GM23338 (cell line): ENCODE results near the gene SEC22B.
"Not testable (repeated sequence)": the region's sequence is repeated elsewhere in the genome, so short reads cannot be mapped to it uniquely, and the experiment has no call there.

Source experiments
- CREB1 ChIP-seq: fragments of 250-450 bp; sonication (Bioruptor Pico); IDR thresholded peaks from 2 replicates; pipeline ENCODE4 v1.5.0; 2020; ENCODE audit warnings: low read depth, mild to moderate bottlenecking, moderate library complexity
- CTCF ChIP-seq, 2 experiments: fragments of 200-600 bp in 1 of 2; sonication (generic) in 1 of 2; conservative IDR thresholded peaks; 2 replicates each; pipeline versions ENCODE4 v1.5.1 to v1.6.1; 2016 to 2017; ENCODE audit warnings: antibody characterized with exemption in 2 of 2, low read depth in 2 of 2, mild to moderate bottlenecking in 2 of 2, moderate library complexity in 1 of 2
- EZH2phosphoT487 ChIP-seq: fragments of 200-600 bp; sonication (generic); IDR thresholded peaks from one replicate; pipeline ENCODE4 v1.8.1; 2018; ENCODE audit warnings: antibody characterized with exemption; ENCODE audit not compliant: unreplicated experiment
- NANOG ChIP-seq: IDR thresholded peaks from 2 replicates; pipeline ENCODE4 v1.6.1; 2016; ENCODE audit warnings: antibody characterized with exemption, borderline replicate concordance
- POLR2AphosphoS5 ChIP-seq: IDR thresholded peaks from 2 replicates; pipeline ENCODE4 v1.6.1; 2016; ENCODE audit warnings: antibody characterized with exemption, low read depth
- ZNF331 ChIP-seq: fragments of 250-450 bp; sonication (Bioruptor Pico); IDR thresholded peaks from 2 replicates; pipeline ENCODE4 v1.5.0; 2020; ENCODE audit warnings: low read depth, mild to moderate bottlenecking, moderate library complexity
- ZNF462 ChIP-seq: fragments of 250-450 bp; sonication (Bioruptor Pico); IDR thresholded peaks from 2 replicates; pipeline ENCODE4 v1.5.0; 2020; ENCODE audit warnings: mild to moderate bottlenecking, moderate library complexity
- TF ChIP-seq, protein P1 (sequence below): IDR thresholded peaks from one replicate; pipeline ENCODE4 v1.6.1; 2018; ENCODE audit warnings: antibody characterized with exemption; ENCODE audit not compliant: unreplicated experiment
- TF ChIP-seq, protein P2 (sequence below): IDR thresholded peaks from 2 replicates; pipeline ENCODE4 v1.6.1; 2016; ENCODE audit warnings: antibody characterized with exemption

GRCh38 chr1:120112212-120112611 is 64.1 kb downstream of the SEC22B start:
- TF ChIP-seq, protein P1, sequence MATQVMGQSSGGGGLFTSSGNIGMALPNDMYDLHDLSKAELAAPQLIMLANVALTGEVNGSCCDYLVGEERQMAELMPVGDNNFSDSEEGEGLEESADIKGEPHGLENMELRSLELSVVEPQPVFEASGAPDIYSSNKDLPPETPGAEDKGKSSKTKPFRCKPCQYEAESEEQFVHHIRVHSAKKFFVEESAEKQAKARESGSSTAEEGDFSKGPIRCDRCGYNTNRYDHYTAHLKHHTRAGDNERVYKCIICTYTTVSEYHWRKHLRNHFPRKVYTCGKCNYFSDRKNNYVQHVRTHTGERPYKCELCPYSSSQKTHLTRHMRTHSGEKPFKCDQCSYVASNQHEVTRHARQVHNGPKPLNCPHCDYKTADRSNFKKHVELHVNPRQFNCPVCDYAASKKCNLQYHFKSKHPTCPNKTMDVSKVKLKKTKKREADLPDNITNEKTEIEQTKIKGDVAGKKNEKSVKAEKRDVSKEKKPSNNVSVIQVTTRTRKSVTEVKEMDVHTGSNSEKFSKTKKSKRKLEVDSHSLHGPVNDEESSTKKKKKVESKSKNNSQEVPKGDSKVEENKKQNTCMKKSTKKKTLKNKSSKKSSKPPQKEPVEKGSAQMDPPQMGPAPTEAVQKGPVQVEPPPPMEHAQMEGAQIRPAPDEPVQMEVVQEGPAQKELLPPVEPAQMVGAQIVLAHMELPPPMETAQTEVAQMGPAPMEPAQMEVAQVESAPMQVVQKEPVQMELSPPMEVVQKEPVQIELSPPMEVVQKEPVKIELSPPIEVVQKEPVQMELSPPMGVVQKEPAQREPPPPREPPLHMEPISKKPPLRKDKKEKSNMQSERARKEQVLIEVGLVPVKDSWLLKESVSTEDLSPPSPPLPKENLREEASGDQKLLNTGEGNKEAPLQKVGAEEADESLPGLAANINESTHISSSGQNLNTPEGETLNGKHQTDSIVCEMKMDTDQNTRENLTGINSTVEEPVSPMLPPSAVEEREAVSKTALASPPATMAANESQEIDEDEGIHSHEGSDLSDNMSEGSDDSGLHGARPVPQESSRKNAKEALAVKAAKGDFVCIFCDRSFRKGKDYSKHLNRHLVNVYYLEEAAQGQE, result not testable (repeated sequence)
- TF ChIP-seq CTCF (conservative IDR thresholded peaks at IDR 0.05; ENCODE audit: low read depth in 2 of 2); EZH2phosphoT487; NANOG; CREB1 (CRISPR knock-in tag); POLR2AphosphoS5; ZNF462; ZNF331 (CRISPR knock-in tag): not testable (repeated sequence)
- TF ChIP-seq, protein P2, sequence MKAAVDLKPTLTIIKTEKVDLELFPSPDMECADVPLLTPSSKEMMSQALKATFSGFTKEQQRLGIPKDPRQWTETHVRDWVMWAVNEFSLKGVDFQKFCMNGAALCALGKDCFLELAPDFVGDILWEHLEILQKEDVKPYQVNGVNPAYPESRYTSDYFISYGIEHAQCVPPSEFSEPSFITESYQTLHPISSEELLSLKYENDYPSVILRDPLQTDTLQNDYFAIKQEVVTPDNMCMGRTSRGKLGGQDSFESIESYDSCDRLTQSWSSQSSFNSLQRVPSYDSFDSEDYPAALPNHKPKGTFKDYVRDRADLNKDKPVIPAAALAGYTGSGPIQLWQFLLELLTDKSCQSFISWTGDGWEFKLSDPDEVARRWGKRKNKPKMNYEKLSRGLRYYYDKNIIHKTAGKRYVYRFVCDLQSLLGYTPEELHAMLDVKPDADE, result not testable (repeated sequence)
